Activated gamma-delta T cell (primary cell): Measurements from ENCODE around the gene OBP2A.
"Not testable (repeated sequence)": the region's sequence is repeated elsewhere in the genome, so short reads cannot be mapped to it uniquely, and the experiment has no call there.

Source experiments
- DNase-seq: peaks from one replicate; lab custom pipeline; 2025; lab: John Stamatoyannopoulos, UW

The OBP2A gene

GRCh38 chr9:135512241-135512603 is 33.7 kb upstream of the OBP2A start:
- DNase-seq = no peak

- DNase-seq = no peak
Observed at GRCh38 chr9:135512904-135513303, 33.0 kb upstream of the OBP2A start.

GRCh38 chr9:135513351-135513846 is 32.5 kb upstream of the OBP2A start:
- DNase-seq = no peak

- not testable (repeated sequence) for DNase-seq
Observed at GRCh38 chr9:135513906-135514305, 32.0 kb upstream of the OBP2A start.

- no peak for DNase-seq
Observed at GRCh38 chr9:135514342-135515082, 31.4 kb upstream of the OBP2A start.

GRCh38 chr9:135515083-135515951 is 30.6 kb upstream of the OBP2A start:
- no peak for DNase-seq

GRCh38 chr9:135516132-135516860 is 29.6 kb upstream of the OBP2A start:
- no peak for DNase-seq

GRCh38 chr9:135517407-135517822 is 28.5 kb upstream of the OBP2A start:
- no peak for DNase-seq

GRCh38 chr9:135519179-135519971 is 26.6 kb upstream of the OBP2A start:
- DNase-seq = no peak

- no peak for DNase-seq
Observed at GRCh38 chr9:135520916-135521607, 24.9 kb upstream of the OBP2A start, which contains the start of gene LCN1. Gene LCN1, plus strand, starts transcription at chr9:135521440. Its CDS starts 58 bp downstream, at chr9:135521498.

GRCh38 chr9:135521608-135522095 is 24.3 kb upstream of the OBP2A start:
- no peak for DNase-seq

- DNase-seq = no peak
Observed at GRCh38 chr9:135522137-135522877, 23.6 kb upstream of the OBP2A start.

- no peak for DNase-seq
Observed at GRCh38 chr9:135522931-135523330, 23.0 kb upstream of the OBP2A start.

GRCh38 chr9:135523521-135524129 is 22.3 kb upstream of the OBP2A start:
- no peak for DNase-seq

GRCh38 chr9:135524130-135524861 is 21.6 kb upstream of the OBP2A start:
- DNase-seq = no peak

- no peak for DNase-seq
Observed at GRCh38 chr9:135525241-135526088, 20.5 kb upstream of the OBP2A start.

GRCh38 chr9:135526089-135526729 is 19.7 kb upstream of the OBP2A start:
- no peak for DNase-seq
